Gastroesophageal sphincter (tissue), 4 donors: ENCODE data around the gene LONP2. TPM values are rescaled to one million over a fixed set of nuclear protein-coding genes. Genes with fewer than 3 reads are reported as not detected.
"Not testable (repeated sequence)": the region's sequence is repeated elsewhere in the genome, so short reads cannot be mapped to it uniquely, and the experiment has no call there.

Experiments
- ATAC-seq: fragments of 150-250 bp; one replicate; pipeline ENCODE4 v1.9.1; 2016; ENCODE audit warnings: mild to moderate bottlenecking, moderate library complexity
- H3K27ac ChIP-seq, 4 donors: fragments of 200-600 bp; sonication (generic) in 3 of 4; 1 replicate in 3 of 4; 2 replicates in 1 of 4; pipeline ENCODE4 v1.5.1; 2016 to 2019
- H3K27me3 ChIP-seq: fragments of 200-600 bp; sonication (generic); one replicate; pipeline ENCODE4 v1.5.1; 2019
- H3K36me3 ChIP-seq, 2 donors: fragments of 200-600 bp; sonication (generic); one replicate each; pipeline ENCODE4 v1.5.1; 2019; ENCODE audit warnings: control low read depth in 1 of 2
- H3K4me1 ChIP-seq, 3 donors: fragments of 200-600 bp; sonication (generic); 1 replicate in 2 of 3; 2 replicates in 1 of 3; pipeline ENCODE4 v1.5.1; 2016 to 2019; ENCODE audit warnings: control low read depth in 2 of 3
- H3K4me3 ChIP-seq, 2 donors: fragments of 200-600 bp; sonication (generic); one replicate each; pipeline ENCODE4 v1.5.1; 2019; ENCODE audit warnings: mild to moderate bottlenecking in 1 of 2, moderate library complexity in 1 of 2
- H3K9me3 ChIP-seq, 3 donors: fragments of 200-600 bp; sonication (generic); one replicate each; pipeline ENCODE4 v1.5.1; 2017 to 2019; ENCODE audit warnings: control low read depth in 2 of 3
- EP300 ChIP-seq: sonication (generic); formaldehyde crosslinking; IDR thresholded peaks from one replicate; pipeline ENCODE4 v1.6.1; 2017; ENCODE audit warnings: antibody characterized with exemption, mild to moderate bottlenecking
- POLR2A ChIP-seq, 2 donors: fragments of 450-650 bp; IDR thresholded peaks; one replicate each; pipeline ENCODE4 v1.6.1; 2017; ENCODE audit warnings: antibody characterized with exemption in 2 of 2, mild to moderate bottlenecking in 2 of 2, moderate library complexity in 1 of 2
- POLR2AphosphoS5 ChIP-seq: sonication (generic); formaldehyde crosslinking; IDR thresholded peaks from one replicate; pipeline ENCODE4 v1.6.1; 2017; ENCODE audit warnings: antibody characterized with exemption
- WGBS, 2 donors: methylation state at CpG; one replicate each; pipeline ENCODE4 v1.1.5; 2018; ENCODE audit warnings: low coverage in 1 of 2; 5-methylcytosine and 5-hydroxymethylcytosine counted together
- total RNA-seq, 4 donors: library from RNA; depleted of rRNA; stranded (reverse); fragments of >200 nt; gene quantifications; one replicate each; pipeline ENCODE4 v1.1.0, GENCODE V29; 2016
- TF ChIP-seq, protein P1 (sequence below), 4 experiments: fragments of 200-600 bp in 2 of 4; fragments of 450-650 bp in 2 of 4; sonication (generic) in 1 of 4; IDR thresholded peaks; one replicate each; pipeline ENCODE4 v1.5.1; 2017 to 2019; ENCODE audit warnings: antibody characterized with exemption in 4 of 4, mild to moderate bottlenecking in 2 of 4, moderate library complexity in 2 of 4

Gene LONP2
- total RNA-seq, 4 donors from 2014 or later = 61.5 to 83.7 (median 72.3) TPM

DNA sequence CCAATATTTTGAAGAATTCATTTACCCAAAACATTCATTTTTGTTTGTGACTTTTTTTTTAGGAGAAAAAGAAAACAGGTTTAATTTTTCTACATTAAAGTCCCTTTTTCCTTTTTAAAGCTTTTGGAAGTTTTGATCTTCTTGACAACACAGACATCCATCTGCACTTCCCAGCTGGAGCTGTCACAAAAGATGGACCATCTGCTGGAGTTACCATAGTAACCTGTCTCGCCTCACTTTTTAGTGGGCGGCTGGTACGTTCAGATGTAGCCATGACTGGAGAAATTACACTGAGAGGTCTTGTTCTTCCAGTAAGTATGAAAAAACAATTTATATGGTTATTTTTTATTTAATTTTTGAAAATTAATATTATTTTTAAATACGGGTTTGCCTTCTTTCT is 103.9 kb downstream of the LONP2 start:
- no peak for ATAC-seq
- 72 to 83% methylated on average over 3 to 4 of the region's 4 CpGs for WGBS, 2 donors
- no peak overlapping the region for H3K27ac ChIP-seq
- H3K27me3 ChIP-seq = no peaks in the 10 kb centered on the region
- TF ChIP-seq EP300 (no peak), POLR2AphosphoS5 (no peak), POLR2A (IDR thresholded peaks at IDR 0.05) (no peak)
- TF ChIP-seq, protein P1, sequence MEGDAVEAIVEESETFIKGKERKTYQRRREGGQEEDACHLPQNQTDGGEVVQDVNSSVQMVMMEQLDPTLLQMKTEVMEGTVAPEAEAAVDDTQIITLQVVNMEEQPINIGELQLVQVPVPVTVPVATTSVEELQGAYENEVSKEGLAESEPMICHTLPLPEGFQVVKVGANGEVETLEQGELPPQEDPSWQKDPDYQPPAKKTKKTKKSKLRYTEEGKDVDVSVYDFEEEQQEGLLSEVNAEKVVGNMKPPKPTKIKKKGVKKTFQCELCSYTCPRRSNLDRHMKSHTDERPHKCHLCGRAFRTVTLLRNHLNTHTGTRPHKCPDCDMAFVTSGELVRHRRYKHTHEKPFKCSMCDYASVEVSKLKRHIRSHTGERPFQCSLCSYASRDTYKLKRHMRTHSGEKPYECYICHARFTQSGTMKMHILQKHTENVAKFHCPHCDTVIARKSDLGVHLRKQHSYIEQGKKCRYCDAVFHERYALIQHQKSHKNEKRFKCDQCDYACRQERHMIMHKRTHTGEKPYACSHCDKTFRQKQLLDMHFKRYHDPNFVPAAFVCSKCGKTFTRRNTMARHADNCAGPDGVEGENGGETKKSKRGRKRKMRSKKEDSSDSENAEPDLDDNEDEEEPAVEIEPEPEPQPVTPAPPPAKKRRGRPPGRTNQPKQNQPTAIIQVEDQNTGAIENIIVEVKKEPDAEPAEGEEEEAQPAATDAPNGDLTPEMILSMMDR (IDR thresholded peaks at IDR 0.05) = no peak
- H3K4me3 ChIP-seq = no peak overlapping the region
- H3K4me1 ChIP-seq = no peaks in the 10 kb centered on the region
- peaks cover 0 to 67% of the 10 kb centered on the region in 2 donors for H3K36me3 ChIP-seq
- H3K9me3 ChIP-seq = no peaks in the 10 kb centered on the region

GRCh38 chr16:48350736-48351135 is 106.6 kb downstream of the LONP2 start:
- WGBS, 2 donors = no CpG with 5 or more reads among the region's 3 CpGs
- Histone ChIP-seq H3K36me3 (peaks cover 3 to 73% of the 10 kb centered on the region in 2 donors), H3K9me3 (no peaks in the 10 kb centered on the region), H3K4me3 (no peak overlapping the region), H3K27me3 (no peaks in the 10 kb centered on the region), H3K4me1 (peaks cover 0 to 16% (median 0%) of the 10 kb centered on the region in 3 donors), H3K27ac (peak overlapping the region in 2 of 4 donors; percentile 2 to 30)
- no peak for TF ChIP-seq POLR2AphosphoS5
- TF ChIP-seq, protein P1 (IDR thresholded peaks at IDR 0.05) = no peak
- no peak for TF ChIP-seq EP300
- TF ChIP-seq POLR2A (IDR thresholded peaks at IDR 0.05) = no peak
- ATAC-seq = no peak

DNA sequence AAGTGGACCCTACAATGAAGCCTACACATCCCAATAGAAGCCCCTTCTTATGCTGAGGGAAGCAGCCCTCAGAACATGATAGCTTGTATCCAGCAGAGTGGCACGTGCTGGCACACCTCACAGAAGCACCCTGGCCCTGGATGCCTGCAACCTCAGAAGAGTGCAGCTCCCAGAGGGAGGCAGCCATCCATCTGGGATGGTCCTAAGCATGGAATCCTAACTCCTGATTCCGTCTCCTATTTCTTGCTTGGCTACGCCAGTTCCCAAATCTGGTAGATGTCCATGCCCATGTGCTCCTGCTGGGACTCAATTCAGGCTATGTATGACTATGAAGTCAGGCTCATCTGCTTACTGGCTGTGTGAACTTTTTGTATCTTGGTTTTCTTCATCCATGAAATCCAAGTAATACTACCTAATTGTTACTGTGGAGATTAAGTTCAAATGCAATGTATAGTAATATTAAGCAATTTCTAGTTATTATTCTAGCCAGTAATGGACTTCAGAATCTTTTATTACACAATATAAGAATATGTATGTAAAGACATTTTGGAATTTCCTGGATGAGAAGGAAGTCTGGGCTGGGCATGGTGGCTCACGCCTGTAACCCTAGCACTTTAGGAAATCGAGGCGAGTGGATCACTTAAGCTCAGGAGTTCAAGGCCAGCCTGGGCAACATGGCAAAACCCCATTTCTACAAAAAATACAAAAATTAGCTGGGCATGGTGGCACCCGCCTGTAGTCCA is 108.7 kb downstream of the LONP2 start:
- ATAC-seq = no peak
- peaks cover 0 to 33% (median 0%) of the 10 kb centered on the region in 3 donors for H3K4me1 ChIP-seq
- WGBS, 2 donors = 88 to 92% methylated on average over 3 to 5 of the region's 7 CpGs
- no peak for TF ChIP-seq POLR2AphosphoS5
- H3K4me3 ChIP-seq = no peak overlapping the region
- no peak overlapping the region for H3K27ac ChIP-seq
- no peaks in the 10 kb centered on the region for H3K27me3 ChIP-seq
- peaks cover 3 to 76% of the 10 kb centered on the region in 2 donors for H3K36me3 ChIP-seq
- H3K9me3 ChIP-seq = no peaks in the 10 kb centered on the region

GRCh38 chr16:48353565-48354163 is 109.6 kb downstream of the LONP2 start:
- 27 to 33% methylated on average over 6 to 7 of the region's 7 CpGs for WGBS, 2 donors
- H3K4me1 ChIP-seq = peaks cover 0 to 39% (median 0%) of the 10 kb centered on the region in 3 donors
- TF ChIP-seq, protein P1 (IDR thresholded peaks at IDR 0.05) = peak; percentile 69 to 90 (median 84)
- TF ChIP-seq EP300 = no peak
- no peak for TF ChIP-seq POLR2A (IDR thresholded peaks at IDR 0.05)
- TF ChIP-seq POLR2AphosphoS5 = peak; percentile 5

DNA sequence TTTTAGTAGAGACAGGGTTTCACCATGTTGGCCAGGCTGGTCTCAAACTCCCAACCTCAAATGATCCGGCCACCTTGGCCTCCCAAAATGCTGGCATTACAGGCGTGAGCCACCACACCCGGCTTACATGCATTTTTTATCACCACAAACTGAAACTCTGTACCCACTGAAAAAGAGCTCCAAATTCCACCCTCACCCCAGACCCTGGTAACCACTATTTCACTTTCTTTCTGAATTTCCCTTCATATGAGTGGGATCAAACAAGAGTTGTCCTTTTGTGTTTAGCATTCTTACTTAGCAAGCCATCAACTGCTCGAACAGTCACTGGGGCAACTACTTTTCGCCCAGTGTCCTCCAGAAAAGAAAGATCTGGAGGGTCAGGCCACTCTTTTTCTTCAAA is 110.3 kb downstream of the LONP2 start:
- not testable (repeated sequence) for H3K9me3 ChIP-seq, H3K4me3 ChIP-seq, H3K27me3 ChIP-seq, ATAC-seq
- Histone ChIP-seq H3K27ac (peak overlapping the region in 1 of 4 donors; percentile 14), H3K4me1 (peaks cover 0 to 39% (median 0%) of the 10 kb centered on the region in 3 donors), H3K36me3 (peaks cover 3 to 71% of the 10 kb centered on the region in 2 donors)
- WGBS, 2 donors = 98% methylated on average over 5 of the region's 5 CpGs

More at GRCh38 chr16:48353565-48354163, 109.6 kb downstream of the LONP2 start:
- H3K36me3 ChIP-seq = peaks cover 3 to 73% of the 10 kb centered on the region in 2 donors
- peak; percentile 71 for ATAC-seq
- no peaks in the 10 kb centered on the region for H3K27me3 ChIP-seq
- no peak overlapping the region for H3K27ac ChIP-seq
- H3K4me3 ChIP-seq = no peak overlapping the region
- no peaks in the 10 kb centered on the region for H3K9me3 ChIP-seq
